Trophoblast cell (in vitro differentiated cells and primary cell): ENCODE data around the gene SLC1A7.

Source experiments
- DNase-seq, 2 donors: peaks; one replicate each; pipeline ENCODE4 v3.0.0-alpha.2; 2016
- H2AFZ ChIP-seq: 2 replicates; pipeline ENCODE4 v1.6.1; 2013; ENCODE audit warnings: low read length, moderate library complexity, mild to moderate bottlenecking; ENCODE audit not compliant: insufficient read depth, poor library complexity
- H2AK5ac ChIP-seq: 2 replicates; pipeline ENCODE4 v1.6.1; 2013; ENCODE audit warnings: mild to moderate bottlenecking, low read length
- H2BK120ac ChIP-seq: 2 replicates; pipeline ENCODE4 v1.6.1; 2013; ENCODE audit warnings: low read length, mild to moderate bottlenecking, moderate library complexity; ENCODE audit not compliant: insufficient read depth, poor library complexity
- H2BK12ac ChIP-seq: 2 replicates; pipeline ENCODE4 v1.6.1; 2013; ENCODE audit warnings: mild to moderate bottlenecking, low read length, moderate library complexity
- H2BK5ac ChIP-seq: 2 replicates; pipeline ENCODE4 v1.6.1; 2013; ENCODE audit warnings: low read length, low read depth, moderate library complexity, mild to moderate bottlenecking; ENCODE audit not compliant: poor library complexity
- H3K14ac ChIP-seq: 2 replicates; pipeline ENCODE4 v1.6.1; 2013; ENCODE audit warnings: mild to moderate bottlenecking, low read length
- H3K18ac ChIP-seq: 2 replicates; pipeline ENCODE4 v1.6.1; 2013; ENCODE audit warnings: mild to moderate bottlenecking, low read length
- H3K23ac ChIP-seq: 2 replicates; pipeline ENCODE4 v1.6.1; 2013; ENCODE audit warnings: low read length
- H3K27ac ChIP-seq: 2 replicates; pipeline ENCODE4 v1.5.1; 2013; ENCODE audit warnings: low read depth, mild to moderate bottlenecking, inconsistent platforms, low read length, moderate library complexity
- H3K27me3 ChIP-seq: 2 replicates; pipeline ENCODE4 v1.6.1; 2013; ENCODE audit warnings: inconsistent platforms, mild to moderate bottlenecking, low read length, moderate library complexity; ENCODE audit not compliant: insufficient read depth
- H3K36me3 ChIP-seq, 2 experiments: 1 replicate in 1 of 2; 2 replicates in 1 of 2; pipeline ENCODE4 v1.6.1; 2013; ENCODE audit warnings: low read length in 2 of 2, mild to moderate bottlenecking in 2 of 2, moderate library complexity in 1 of 2; ENCODE audit not compliant: insufficient read depth in 2 of 2, control insufficient read depth in 1 of 2
- H3K4ac ChIP-seq: 2 replicates; pipeline ENCODE4 v1.6.1; 2013; ENCODE audit warnings: low read depth, mild to moderate bottlenecking, low read length, moderate library complexity
- H3K4me1 ChIP-seq, 2 experiments: 1 replicate in 1 of 2; 2 replicates in 1 of 2; pipeline ENCODE4 v1.6.1; 2013; ENCODE audit warnings: low read length in 2 of 2, mild to moderate bottlenecking in 2 of 2, moderate library complexity in 1 of 2; ENCODE audit not compliant: insufficient read depth in 2 of 2, control insufficient read depth in 1 of 2
- H3K4me2 ChIP-seq: 2 replicates; pipeline ENCODE4 v1.6.1; 2013; ENCODE audit warnings: inconsistent platforms, mild to moderate bottlenecking, low read length, moderate library complexity
- H3K4me3 ChIP-seq: 2 replicates; pipeline ENCODE4 v1.5.1; 2013; ENCODE audit warnings: mild to moderate bottlenecking, low read depth, low read length, inconsistent platforms
- H3K79me1 ChIP-seq: one replicate; pipeline ENCODE4 v1.6.1; 2013; ENCODE audit warnings: low read length
- H3K79me2 ChIP-seq: 2 replicates; pipeline ENCODE4 v1.6.1; 2013; ENCODE audit warnings: low read length, mild to moderate bottlenecking; ENCODE audit not compliant: control insufficient read depth, insufficient read depth, poor library complexity
- H3K9ac ChIP-seq: 2 replicates; pipeline ENCODE4 v1.6.1; 2013; ENCODE audit warnings: mild to moderate bottlenecking, low read length
- H3K9me3 ChIP-seq: 2 replicates; pipeline ENCODE4 v1.6.1; 2013; ENCODE audit warnings: low read depth, mild to moderate bottlenecking, control low read depth, inconsistent platforms, low read length; ENCODE audit not compliant: insufficient read depth
- H4K12ac ChIP-seq: 2 replicates; pipeline ENCODE4 v1.6.1; 2013; ENCODE audit warnings: low read depth, mild to moderate bottlenecking, low read length, moderate library complexity
- H4K8ac ChIP-seq: 2 replicates; pipeline ENCODE4 v1.6.1; 2013; ENCODE audit warnings: low read depth, mild to moderate bottlenecking, low read length, moderate library complexity
- H4K91ac ChIP-seq: one replicate; pipeline ENCODE4 v1.6.1; 2013; ENCODE audit warnings: low read depth, mild to moderate bottlenecking, low read length, moderate library complexity
- WGBS: extraction: QIAGEN DNeasy Blood & Tissue Kit; methylation state at CpG from one replicate; pipeline ENCODE4 v1.1.7; 2013; ENCODE audit warnings: missing lambda C conversion rate; ENCODE audit not compliant: insufficient read length, insufficient coverage; ENCODE audit errors: extremely low coverage; 5-methylcytosine and 5-hydroxymethylcytosine counted together

Gene SLC1A7

GRCh38 chr1:53104289-53104913 is 38.0 kb downstream of the SLC1A7 start:
- no peak overlapping the region for H2BK5ac ChIP-seq
- H3K18ac ChIP-seq = no peak overlapping the region
- no peak overlapping the region for H4K12ac ChIP-seq
- no CpG with 5 or more reads among the region's 8 CpGs for WGBS
- no peak for DNase-seq
- H3K9ac ChIP-seq = no peak overlapping the region
- H2AK5ac ChIP-seq = no peak overlapping the region
- H3K23ac ChIP-seq = no peak overlapping the region
- H2BK120ac ChIP-seq = no peak overlapping the region
- peaks cover 24% of the 10 kb centered on the region for H3K9me3 ChIP-seq
- H3K27ac ChIP-seq = no peak overlapping the region
- no peaks in the 10 kb centered on the region for H3K27me3 ChIP-seq
- H3K4me3 ChIP-seq = no peak overlapping the region
- no peaks in the 10 kb centered on the region for H3K79me2 ChIP-seq
- no peak overlapping the region for H2BK12ac ChIP-seq
- H2AFZ ChIP-seq = no peak overlapping the region
- no peak overlapping the region for H3K14ac ChIP-seq
- H3K79me1 ChIP-seq = peaks cover 2% of the 10 kb centered on the region
- no peak overlapping the region for H4K8ac ChIP-seq
- no peak overlapping the region for H3K4ac ChIP-seq
- H3K36me3 ChIP-seq = no peaks in the 10 kb centered on the region
- H3K4me2 ChIP-seq = no peak overlapping the region
- H3K4me1 ChIP-seq = peaks cover 7% of the 10 kb centered on the region in 2 experiments
- H4K91ac ChIP-seq = no peak overlapping the region

GRCh38 chr1:53094533-53094919 is 47.9 kb downstream of the SLC1A7 start:
- Histone ChIP-seq H3K4me1 (peaks cover 2 to 3% of the 10 kb centered on the region in 2 experiments), H3K14ac (no peak overlapping the region), H3K18ac (no peak overlapping the region), H4K91ac (no peak overlapping the region), H4K8ac (no peak overlapping the region), H2BK5ac (no peak overlapping the region), H3K27ac (no peak overlapping the region), H2AK5ac (no peak overlapping the region), H3K79me1 (no peaks in the 10 kb centered on the region), H2AFZ (no peak overlapping the region), H3K4me3 (no peak overlapping the region), H3K9ac (no peak overlapping the region), H3K36me3 (no peaks in the 10 kb centered on the region), H2BK12ac (no peak overlapping the region), H3K79me2 (no peaks in the 10 kb centered on the region), H4K12ac (no peak overlapping the region), H2BK120ac (no peak overlapping the region), H3K23ac (no peak overlapping the region), H3K27me3 (no peaks in the 10 kb centered on the region), H3K4me2 (no peak overlapping the region), H3K9me3 (peaks cover 47% of the 10 kb centered on the region), H3K4ac (no peak overlapping the region)
- WGBS = no CpG with 5 or more reads among the region's 13 CpGs
- DNase-seq = no peak

- no CpG with 5 or more reads among the region's 20 CpGs for WGBS
- Histone ChIP-seq H4K8ac (no peak overlapping the region), H3K4me1 (peaks cover 3 to 5% of the 10 kb centered on the region in 2 experiments), H2AFZ (no peak overlapping the region), H2AK5ac (no peak overlapping the region), H2BK5ac (no peak overlapping the region), H2BK120ac (no peak overlapping the region), H3K36me3 (no peaks in the 10 kb centered on the region), H3K23ac (no peak overlapping the region), H3K18ac (no peak overlapping the region), H3K79me2 (no peaks in the 10 kb centered on the region), H3K4ac (no peak overlapping the region), H3K27ac (no peak overlapping the region), H4K91ac (no peak overlapping the region), H3K9me3 (peaks cover 41% of the 10 kb centered on the region), H3K4me3 (peak overlapping the region; percentile 12), H3K14ac (no peak overlapping the region), H3K79me1 (no peaks in the 10 kb centered on the region), H3K9ac (no peak overlapping the region), H3K4me2 (no peak overlapping the region), H4K12ac (no peak overlapping the region), H3K27me3 (no peaks in the 10 kb centered on the region), H2BK12ac (no peak overlapping the region)
- peak; percentile 24 to 73 for DNase-seq
Measured at GRCh38 chr1:53093778-53094532, 48.5 kb downstream of the SLC1A7 start.

GRCh38 chr1:53093451-53093754 is 49.0 kb downstream of the SLC1A7 start:
- Histone ChIP-seq H3K4me2 (no peak overlapping the region), H3K4ac (no peak overlapping the region), H3K27ac (no peak overlapping the region), H2AK5ac (no peak overlapping the region), H2AFZ (no peak overlapping the region), H3K27me3 (no peaks in the 10 kb centered on the region), H3K14ac (no peak overlapping the region), H3K79me2 (no peaks in the 10 kb centered on the region), H2BK120ac (no peak overlapping the region), H3K79me1 (no peaks in the 10 kb centered on the region), H2BK12ac (no peak overlapping the region), H3K9me3 (peaks cover 35% of the 10 kb centered on the region), H3K18ac (no peak overlapping the region), H2BK5ac (no peak overlapping the region), H3K23ac (no peak overlapping the region), H3K4me3 (no peak overlapping the region), H4K12ac (no peak overlapping the region), H3K9ac (no peak overlapping the region), H3K4me1 (peaks cover 3 to 5% of the 10 kb centered on the region in 2 experiments), H4K91ac (no peak overlapping the region), H3K36me3 (no peaks in the 10 kb centered on the region), H4K8ac (no peak overlapping the region)
- no CpG with 5 or more reads among the region's 8 CpGs for WGBS
- no peak for DNase-seq
